T47D (cell line): Measurements from ENCODE around the gene MTMR8.

Source experiments
- DNase-seq, 2 experiments: peaks; one replicate each; pipeline versions ENCODE4 v3.0.0 to v3.0.0-alpha.2; 2011 to 2012; ENCODE audit warnings: low read depth in 1 of 2, low spot score in 1 of 2
- JUND ChIP-seq: IDR thresholded peaks from 2 replicates; pipeline ENCODE4 v1.6.1; 2012; ENCODE audit warnings: low read depth
- in situ Hi-C: cut with HindIII; loops from 2 replicates; pipeline ENCODE4 v1.10.0; 2016; ENCODE audit warnings: low sequenced_read_pairs, low pct_unique_long_range_greater_than_20kb

The MTMR8 gene

GRCh38 chrX:64379924-64380323, 15.3 kb downstream of the MTMR8 start:
- in situ Hi-C loops: no loop called here
- DNase-seq: no peak
- no peak for TF ChIP-seq JUND

GRCh38 chrX:64377753-64378152, 17.5 kb downstream of the MTMR8 start:
- no peak for TF ChIP-seq JUND
- DNase-seq: no peak
- in situ Hi-C loops: no loop called here

- in situ Hi-C loops: no loop called here
- no peak for TF ChIP-seq JUND
- DNase-seq: no peak
Observed at GRCh38 chrX:64352081-64352480, 43.2 kb downstream of the MTMR8 start.

- no peak for DNase-seq
- no peak for TF ChIP-seq JUND
- in situ Hi-C loops: no loop called here
Observed at GRCh38 chrX:64350521-64350920, 44.7 kb downstream of the MTMR8 start.

- no peak for TF ChIP-seq JUND
- in situ Hi-C loops: no loop called here
- DNase-seq: no peak
Observed at GRCh38 chrX:64350047-64350446, 45.2 kb downstream of the MTMR8 start.

GRCh38 chrX:64342811-64343210, 52.4 kb downstream of the MTMR8 start:
- no peak for TF ChIP-seq JUND
- DNase-seq: no peak
- in situ Hi-C loops: no loop called here

- DNase-seq: no peak
- in situ Hi-C loops: no loop called here
Observed at GRCh38 chrX:64338296-64338695, 57.0 kb downstream of the MTMR8 start.

GRCh38 chrX:64334467-64334866, 60.8 kb downstream of the MTMR8 start:
- DNase-seq: no peak
- no peak for TF ChIP-seq JUND
- in situ Hi-C loops: no loop called here

More at GRCh38 chrX:64338296-64338695, 57.0 kb downstream of the MTMR8 start:
- no peak for TF ChIP-seq JUND

- in situ Hi-C loops: no loop called here
- no peak for TF ChIP-seq JUND
- DNase-seq: no peak
Observed at GRCh38 chrX:64330284-64330683, 65.0 kb downstream of the MTMR8 start.

- no peak for TF ChIP-seq JUND
- no peak for DNase-seq
- in situ Hi-C loops: no loop called here
Observed at GRCh38 chrX:64321507-64321906, 73.7 kb downstream of the MTMR8 start.

- in situ Hi-C loops: no loop called here
- no peak for DNase-seq
- TF ChIP-seq JUND: no peak
Observed at GRCh38 chrX:64313624-64314023, 81.6 kb downstream of the MTMR8 start.

GRCh38 chrX:64306712-64307111, 88.5 kb downstream of the MTMR8 start:
- no peak for TF ChIP-seq JUND
- no peak for DNase-seq
- in situ Hi-C loops: no loop called here

GRCh38 chrX:64291123-64291522, 104.1 kb downstream of the MTMR8 start:
- DNase-seq: no peak
- no peak for TF ChIP-seq JUND
- in situ Hi-C loops: no loop called here

- no peak for TF ChIP-seq JUND
- in situ Hi-C loops: no loop called here
Observed at GRCh38 chrX:64265265-64265664, 130.0 kb downstream of the MTMR8 start.

More at GRCh38 chrX:64265265-64265664, 130.0 kb downstream of the MTMR8 start:
- DNase-seq: peak in 1 of 2 experiments; percentile 29
